ENCODE data around the gene INAFM2. TPM values are rescaled to one million over a fixed set of nuclear protein-coding genes. Genes with fewer than 3 reads are reported as not detected.

The INAFM2 gene
- total RNA-seq, 1 experiment from 2014 or later, result 25.4 TPM

- H3K9ac ChIP-seq (ENCODE audit: extremely low read depth, insufficient read length, low read length), result no peak overlapping the region
- no peaks in the 10 kb centered on the region for H4K20me1 ChIP-seq (ENCODE audit: control insufficient read depth, insufficient read depth, insufficient read length)
- H4K5ac ChIP-seq (ENCODE audit: insufficient read length, low read depth, low read length), result no peak overlapping the region
- no CpG with 5 or more reads among the region's 6 CpGs for WGBS (ENCODE audit: extremely low coverage, insufficient read length, low lambda C conversion rate)
- no peak overlapping the region for H4K8ac ChIP-seq (replicated peaks; ENCODE audit: insufficient read length, low read depth, low read length)
- no peak overlapping the region for H2BK20ac ChIP-seq (ENCODE audit: low read depth, low read length, poor library complexity, severe bottlenecking)
- no peak overlapping the region for H2BK15ac ChIP-seq (ENCODE audit: low read depth, low read length)
- H3K9me3 ChIP-seq (ENCODE audit: control insufficient read depth, low read depth, low read length), result no peaks in the 10 kb centered on the region
- Mint-ChIP-seq H3K4me1 (peaks cover 57 to 58% of the 10 kb centered on the region in 2 experiments), H3K27me3 (ENCODE audit: low read depth) (peaks cover 22% of the 10 kb centered on the region), H3K27ac (peak overlapping the region; percentile 25 to 72 (median 68); a peak in 5 of 7 replicates), H3K4me3 (peak overlapping the region; percentile 40 to 55), H3K9me3 (peaks cover 0 to 6% of the 10 kb centered on the region in 2 experiments; a peak in 1 of 5 replicates), H3K36me3 (ENCODE audit: insufficient read depth in 1 of 3, low read depth in 3 of 3) (peaks cover 4 to 27% (median 13%) of the 10 kb centered on the region in 3 experiments; a peak in 6 of 7 replicates)
- peaks cover 25% of the 10 kb centered on the region; the same call in 1 of the 2 replicates for H3K4me1 ChIP-seq (ENCODE audit: insufficient read depth, low read length)
- no peak overlapping the region for H2BK12ac ChIP-seq (ENCODE audit: insufficient read length, low read depth, low read length)
- H2BK120ac ChIP-seq (ENCODE audit: low read depth, low read length, poor library complexity, severe bottlenecking), result no peak overlapping the region
- no peak overlapping the region for H3K27ac ChIP-seq (ENCODE audit: insufficient read length, low read depth, low read length)
- no peak overlapping the region for H3K4ac ChIP-seq (ENCODE audit: low read depth, low read length)
- H3K27me3 ChIP-seq (ENCODE audit: insufficient read depth, low read length), result no peaks in the 10 kb centered on the region
- H3K23me2 ChIP-seq (ENCODE audit: insufficient read length, low read depth, low read length, poor library complexity, severe bottlenecking), result peaks cover 10% of the 10 kb centered on the region
- no peak overlapping the region for H3K56ac ChIP-seq (ENCODE audit: insufficient read length, low read depth, low read length)
- H2AK5ac ChIP-seq (ENCODE audit: insufficient read length, low read length), result no peak overlapping the region
- H3K4me2 ChIP-seq (ENCODE audit: insufficient read depth, insufficient read length, low read length), result peak overlapping the region; percentile 3
- no peak overlapping the region for H2BK5ac ChIP-seq (ENCODE audit: insufficient read length, low read length)
- H4K91ac ChIP-seq (ENCODE audit: insufficient read length, low read depth, low read length), result no peak overlapping the region
- H3T11ph ChIP-seq (ENCODE audit: low read length), result no peak overlapping the region
- H3K14ac ChIP-seq (ENCODE audit: insufficient read depth, low read length), result no peak overlapping the region
- no peak for TF ChIP-seq CTCF (conservative IDR thresholded peaks at IDR 0.05)
- no peaks in the 10 kb centered on the region for H3K79me2 ChIP-seq (ENCODE audit: insufficient read depth, low read length)
- no peak overlapping the region for H2AFZ ChIP-seq (ENCODE audit: low read length)
- no peak overlapping the region for H3K18ac ChIP-seq (ENCODE audit: insufficient read length, low read depth, low read length)
- no peak overlapping the region for H3K23ac ChIP-seq (ENCODE audit: insufficient read length, low read depth, low read length)
- no peaks in the 10 kb centered on the region for H3K79me1 ChIP-seq (ENCODE audit: insufficient read depth, low read depth, low read length, poor library complexity, severe bottlenecking)
- DNase-seq, result no peak
Measured at GRCh38 chr15:40327457-40327856, 4.0 kb downstream of the INAFM2 start.
